GM12875 (cell line): ENCODE results near the gene ATOSA.

ENCODE experiments used
- H3K4me3 ChIP-seq: one replicate; pipeline ENCODE4 v1.5.1; 2011; ENCODE audit warnings: low read depth, low read length, control low read depth
- CTCF ChIP-seq: IDR thresholded peaks from 2 replicates; pipeline ENCODE4 v1.5.1; 2011; ENCODE audit warnings: low read depth, mild to moderate bottlenecking, control low read depth, inconsistent platforms, low read length, moderate library complexity, borderline replicate concordance; ENCODE audit not compliant: insufficient read depth

Gene ATOSA

GRCh38 chr15:52657338-52657737 is 21.9 kb downstream of the ATOSA start:
- H3K4me3 ChIP-seq, result no peak overlapping the region
- no peak for TF ChIP-seq CTCF

GRCh38 chr15:52656412-52656811 is 22.8 kb downstream of the ATOSA start:
- TF ChIP-seq CTCF, result no peak
- no peak overlapping the region for H3K4me3 ChIP-seq

DNA sequence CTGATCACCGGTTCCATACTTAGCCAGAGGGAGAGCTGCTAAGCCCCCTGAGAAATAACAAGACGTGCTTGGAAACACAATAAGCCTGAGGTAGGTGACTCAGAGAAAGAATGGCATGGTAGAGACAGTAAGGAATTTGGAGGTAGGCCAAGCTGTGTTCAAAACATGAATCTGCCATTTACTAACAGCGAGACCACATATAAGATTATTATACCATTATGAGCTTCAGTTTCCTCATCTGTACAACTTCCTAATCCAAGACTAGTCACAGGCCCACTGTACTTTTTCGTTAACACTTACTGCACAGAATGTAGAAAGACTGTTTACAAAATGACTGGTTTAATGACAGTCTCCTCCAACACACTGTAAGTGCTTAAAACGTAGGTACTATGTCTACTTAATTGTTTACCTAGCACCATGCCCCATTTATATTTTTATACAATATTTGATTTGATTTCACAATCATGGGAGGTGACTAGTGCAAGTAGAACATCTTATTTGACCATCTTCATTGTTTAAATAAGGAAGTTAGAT is 25.7 kb downstream of the ATOSA start:
- no peak for TF ChIP-seq CTCF
- no peak overlapping the region for H3K4me3 ChIP-seq

- no peak overlapping the region for H3K4me3 ChIP-seq
- no peak for TF ChIP-seq CTCF
Observed at GRCh38 chr15:52652984-52653383, 26.2 kb downstream of the ATOSA start.

DNA sequence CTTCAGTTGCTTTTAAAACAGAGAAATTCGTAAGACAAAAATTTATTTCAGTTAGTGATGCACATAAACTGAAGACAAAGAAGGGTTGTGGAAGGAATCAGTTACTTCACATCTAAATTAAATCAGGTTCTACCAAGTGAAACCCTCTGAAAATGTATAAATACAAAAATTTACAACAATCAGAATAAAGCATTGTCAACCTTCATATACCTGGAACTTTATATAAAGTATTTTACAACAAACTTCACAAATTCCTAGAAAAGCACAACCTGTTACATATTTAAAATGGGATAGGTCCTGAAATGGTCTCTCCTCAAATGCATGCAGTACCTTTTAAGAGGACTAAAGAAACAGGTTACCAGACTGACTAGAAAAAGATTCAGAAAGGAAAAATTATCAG is 26.9 kb downstream of the ATOSA start:
- no peak overlapping the region for H3K4me3 ChIP-seq
- TF ChIP-seq CTCF, result no peak

GRCh38 chr15:52651868-52652267 is 27.3 kb downstream of the ATOSA start:
- no peak overlapping the region for H3K4me3 ChIP-seq
- no peak for TF ChIP-seq CTCF

DNA sequence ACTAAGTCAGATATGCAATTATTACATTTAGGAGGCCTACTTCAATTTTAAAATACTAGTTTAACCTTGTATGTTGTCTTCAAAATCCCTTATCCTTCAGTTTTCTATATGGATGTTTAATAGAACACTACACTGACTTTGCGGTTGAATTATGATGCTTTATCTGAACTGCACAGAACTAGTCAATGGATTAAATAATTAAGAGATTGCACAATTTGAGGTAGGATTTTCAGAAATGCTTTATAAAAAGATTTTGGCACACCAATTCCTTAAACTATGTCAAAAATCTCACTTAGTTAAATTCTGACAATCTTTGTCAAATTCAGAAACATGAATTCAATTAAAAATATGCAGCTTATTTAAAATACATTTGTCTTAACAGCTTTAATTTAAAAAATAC is 28.1 kb downstream of the ATOSA start:
- H3K4me3 ChIP-seq, result no peak overlapping the region

More for the DNA sequence above, 28.1 kb downstream of the ATOSA start:
- TF ChIP-seq CTCF, result no peak
